HG02623 (cell line): ENCODE data around the gene COL20A1.
"Not testable (repeated sequence)": the region's sequence is repeated elsewhere in the genome, so short reads cannot be mapped to it uniquely, and the experiment has no call there.

Experiments used
- ATAC-seq: cut with Tn5 transposase; IDR thresholded peaks from one replicate; pipeline ENCODE4 v1.9.1; 2021; ENCODE audit warnings: moderate library complexity; ENCODE audit not compliant: unreplicated experiment

The COL20A1 gene

GRCh38 chr20:63290136-63290676 is 2.8 kb upstream of the COL20A1 start:
- ATAC-seq = no peak

GRCh38 chr20:63290677-63291472 is 2.1 kb upstream of the COL20A1 start:
- no peak for ATAC-seq

- no peak for ATAC-seq
Measured at GRCh38 chr20:63291811-63292210, 1.2 kb upstream of the COL20A1 start.

DNA sequence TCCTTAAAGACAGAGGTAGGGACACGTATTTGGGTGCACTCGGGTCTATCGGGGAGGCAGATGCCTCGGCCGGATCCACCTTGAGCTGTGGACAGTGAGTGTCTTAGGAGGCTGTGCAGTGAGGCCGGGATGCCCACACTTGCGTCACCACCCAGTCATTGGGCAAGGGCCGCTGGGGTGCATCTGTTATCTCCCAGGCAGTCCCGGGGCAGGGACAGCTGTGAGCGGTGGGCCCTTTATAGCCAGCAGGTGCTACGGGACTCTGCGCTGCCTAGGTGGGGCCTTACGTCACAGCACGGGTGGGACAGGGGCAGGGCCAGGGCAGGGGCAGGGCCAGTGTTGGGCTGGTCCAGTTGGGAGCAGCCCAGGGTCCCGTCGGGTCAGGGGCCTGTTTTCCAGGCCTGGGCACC is 689 bp upstream of the COL20A1 start:
- ATAC-seq = no peak

DNA sequence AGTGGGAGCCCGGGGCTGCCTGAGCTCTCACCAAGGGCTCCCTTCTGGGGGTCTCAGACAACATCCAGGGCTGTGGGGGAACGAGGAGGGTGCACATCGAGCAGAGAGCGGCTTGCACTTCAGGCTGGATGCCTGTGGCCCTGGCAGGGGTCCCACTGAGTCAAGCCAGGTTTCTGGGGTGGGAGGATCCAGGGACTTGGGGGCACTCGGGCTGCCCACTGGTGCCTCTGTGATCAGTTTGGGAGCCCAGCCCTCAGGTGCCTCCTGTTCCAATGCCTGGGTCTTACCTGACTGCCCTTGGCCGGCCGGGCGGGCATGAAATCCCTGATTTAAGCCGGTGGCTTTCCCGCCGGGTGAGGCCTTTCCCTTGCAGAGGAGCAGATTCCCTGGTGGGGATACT is 470 bp downstream of the COL20A1 start:
- no peak for ATAC-seq

DNA sequence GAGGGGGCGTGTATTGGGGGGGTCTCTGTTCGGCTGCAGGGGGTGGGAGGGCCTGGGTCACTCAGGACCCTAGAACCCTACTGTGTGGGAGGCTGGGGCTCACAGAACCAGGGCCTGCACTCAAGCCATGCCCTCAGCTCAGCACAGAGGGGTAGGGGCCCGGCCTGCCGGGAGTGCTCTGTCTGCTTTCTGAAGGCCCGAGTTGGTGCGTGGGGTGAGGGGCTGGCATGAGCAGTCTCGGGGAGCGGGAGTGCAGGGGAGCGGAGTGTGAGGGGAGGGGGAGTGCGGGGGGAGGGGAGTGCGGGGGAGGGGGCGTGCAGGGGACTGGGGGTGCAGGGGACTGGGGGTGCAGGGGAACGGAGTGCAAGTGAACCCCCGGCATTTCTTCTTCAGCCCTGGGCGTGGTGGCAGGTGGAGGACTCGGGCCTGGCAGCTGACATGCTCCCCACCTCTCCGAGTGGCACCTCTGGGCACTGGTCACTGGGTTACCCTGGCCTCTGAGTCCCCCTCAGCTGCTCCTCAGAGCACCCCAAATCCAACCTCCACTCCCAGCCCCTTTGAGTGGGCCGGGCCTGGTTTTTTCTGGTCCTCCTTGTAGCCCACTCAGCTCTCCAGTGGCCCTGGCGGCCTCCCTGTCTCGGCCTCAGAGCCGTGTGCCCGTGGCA is 1.0 kb downstream of the COL20A1 start:
- no peak for ATAC-seq

- no peak for ATAC-seq
Measured at GRCh38 chr20:63294536-63294900, 1.5 kb downstream of the COL20A1 start.

DNA sequence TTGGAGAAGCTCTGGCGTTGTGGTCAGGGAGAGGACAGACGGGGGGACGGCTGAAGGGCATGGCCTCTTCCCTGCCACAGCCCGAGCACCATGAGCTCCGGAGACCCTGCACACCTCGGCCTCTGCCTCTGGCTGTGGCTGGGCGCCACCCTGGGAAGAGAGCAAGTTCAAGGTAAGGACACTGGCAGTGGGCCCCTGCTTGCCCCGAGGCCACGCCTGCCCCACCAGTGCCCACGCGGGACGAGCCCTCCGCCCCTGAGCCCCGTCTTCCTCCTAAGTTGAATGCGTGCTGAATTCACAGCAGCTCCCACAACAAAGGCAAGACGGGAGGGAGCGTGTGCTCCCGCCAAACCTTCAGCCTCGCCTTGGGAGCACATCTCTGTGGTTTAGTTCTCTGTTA is 2.0 kb downstream of the COL20A1 start:
- no peak for ATAC-seq

DNA sequence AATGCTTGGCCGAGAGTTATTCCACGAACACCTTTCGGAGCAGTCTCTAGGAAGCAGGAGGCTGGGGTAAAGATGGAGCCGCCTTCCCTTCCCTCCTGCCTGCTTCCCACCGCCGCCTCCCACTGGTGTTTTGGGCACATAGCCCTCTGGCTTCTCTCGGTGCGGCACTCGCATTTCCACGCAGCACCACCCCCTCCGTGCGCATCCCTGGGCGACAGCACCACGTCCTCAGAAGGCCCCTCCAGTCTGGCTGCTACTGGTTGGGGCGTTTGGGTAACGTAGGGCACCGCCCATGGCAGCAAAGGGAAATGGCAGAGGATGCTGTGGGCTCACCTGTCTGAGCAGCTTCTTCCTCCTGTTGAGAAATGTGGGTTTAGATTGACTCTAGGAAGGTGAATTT is 2.4 kb downstream of the COL20A1 start:
- ATAC-seq = no peak

DNA sequence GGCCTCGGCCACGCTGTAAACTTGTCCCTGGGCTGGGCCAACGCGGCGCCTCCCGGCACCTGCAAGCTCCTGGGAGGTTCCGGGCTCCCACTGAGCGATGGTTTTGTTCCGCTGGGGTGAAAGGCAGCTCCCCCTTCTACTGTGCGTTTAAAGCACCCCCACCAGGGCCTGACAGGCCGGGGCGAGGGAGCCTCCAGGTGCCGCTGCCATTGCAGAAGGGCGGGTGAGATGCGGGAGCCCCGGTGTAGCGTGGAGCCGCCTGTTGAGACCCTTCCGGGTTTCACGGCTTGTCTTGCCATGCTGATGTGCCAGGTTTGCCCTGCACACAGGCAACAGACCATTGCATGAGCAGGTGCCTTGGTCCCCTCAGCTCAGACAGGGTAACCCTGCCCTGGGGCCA is 2.9 kb downstream of the COL20A1 start:
- ATAC-seq = no peak

DNA sequence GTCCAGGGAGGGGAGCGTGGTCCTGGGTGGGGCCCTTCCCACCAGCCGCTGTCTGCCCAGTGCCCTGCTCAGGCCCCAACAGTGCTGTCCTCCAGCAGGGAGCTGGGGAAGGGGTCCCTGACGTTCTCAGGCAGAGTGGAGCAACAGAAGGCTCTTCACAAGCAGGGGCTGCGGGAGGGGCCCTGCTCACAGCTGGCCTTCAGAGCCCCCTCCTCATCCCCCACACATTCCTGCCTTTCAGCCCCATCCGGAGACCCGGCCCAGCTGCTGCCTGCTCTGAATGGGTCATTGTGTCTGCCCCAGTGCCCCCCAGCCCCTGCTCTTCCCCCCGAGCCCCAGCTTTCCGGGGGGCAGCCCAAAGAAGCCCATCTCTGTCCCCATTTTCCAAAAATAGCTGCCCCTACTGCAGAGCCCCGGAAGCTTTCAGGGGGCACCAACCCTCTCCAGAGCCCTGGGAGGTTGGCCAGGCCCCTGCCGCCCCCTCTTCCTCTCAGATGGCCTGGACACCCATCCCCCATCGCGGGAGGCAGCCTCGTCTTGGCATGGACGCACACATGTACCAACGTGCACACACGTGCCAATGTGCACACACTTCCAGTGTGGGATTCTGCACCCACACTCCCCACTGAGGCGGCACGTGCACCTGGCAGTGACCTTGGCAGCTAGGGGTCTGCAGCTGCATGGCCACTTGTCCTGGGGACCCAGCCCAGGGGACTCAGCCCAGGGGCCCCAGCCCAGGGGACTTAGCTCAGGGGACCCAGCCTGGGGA is 3.7 kb downstream of the COL20A1 start:
- no peak for ATAC-seq

- ATAC-seq = no peak
Measured at GRCh38 chr20:63297371-63297781, 4.4 kb downstream of the COL20A1 start.

DNA sequence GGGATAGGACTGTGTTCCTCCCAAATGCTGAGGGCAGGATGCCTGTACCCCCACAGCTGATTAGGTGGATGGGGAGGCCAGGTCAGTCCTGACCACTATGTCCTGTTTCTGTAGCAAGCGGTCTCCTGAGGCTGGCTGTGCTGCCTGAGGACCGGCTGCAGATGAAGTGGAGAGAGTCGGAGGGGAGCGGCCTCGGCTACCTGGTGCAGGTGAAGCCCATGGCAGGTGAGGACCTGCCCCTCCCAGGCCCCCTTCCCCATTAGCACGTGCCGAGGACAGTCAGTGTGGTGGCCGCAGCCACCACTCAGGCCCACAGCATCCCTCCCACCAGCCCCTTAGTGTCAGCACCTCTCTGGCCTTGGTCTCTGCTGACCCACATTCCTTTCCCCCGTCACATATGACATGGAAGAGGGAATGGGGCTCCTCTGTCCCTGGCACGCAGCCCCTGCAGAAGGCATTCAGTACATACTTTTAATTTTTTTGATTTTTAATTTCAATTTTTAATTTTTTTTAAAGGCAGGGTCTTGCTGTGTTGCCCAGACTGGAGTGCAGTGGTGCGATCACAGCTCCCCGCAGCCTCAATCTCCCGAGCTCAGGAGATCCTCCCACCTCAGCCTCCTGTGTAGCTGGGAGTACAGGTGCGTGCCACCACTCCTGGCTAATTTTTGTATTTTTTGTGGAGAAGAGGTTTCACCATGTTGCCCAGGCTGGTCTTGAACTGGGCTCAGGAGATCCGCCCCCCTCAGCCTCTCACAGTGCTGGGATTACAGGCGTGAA is 5.0 kb downstream of the COL20A1 start:
- ATAC-seq = no peak

GRCh38 chr20:63298731-63299312 is 5.8 kb downstream of the COL20A1 start:
- no peak for ATAC-seq

- no peak for ATAC-seq
Measured at GRCh38 chr20:63301671-63302070, 8.7 kb downstream of the COL20A1 start.

DNA sequence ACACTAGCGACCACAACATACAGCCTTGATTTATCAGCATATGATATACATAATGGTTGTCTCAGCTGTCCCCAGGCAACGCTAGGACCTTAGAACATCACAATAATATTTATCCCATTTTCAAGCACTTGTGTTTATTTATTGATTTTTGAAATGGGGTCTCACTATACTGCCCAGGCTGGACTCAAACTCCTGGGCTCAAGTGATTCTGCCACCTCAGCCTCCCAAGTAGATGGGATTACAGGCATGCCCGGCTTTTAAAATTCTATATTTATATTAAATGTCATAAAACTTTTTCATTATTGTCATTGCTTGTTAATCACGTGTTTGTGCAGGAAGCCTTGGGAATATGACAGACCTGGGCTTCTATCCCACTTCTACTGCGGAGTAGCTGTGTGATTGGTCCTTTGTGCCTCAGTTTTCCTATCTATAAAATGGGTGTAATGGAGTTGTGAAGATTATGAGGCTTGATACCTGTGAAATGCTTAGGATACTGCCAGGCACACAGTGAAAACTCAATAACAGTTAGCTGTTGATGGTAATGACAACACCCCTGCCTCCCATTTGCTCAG is 10.2 kb downstream of the COL20A1 start:
- no peak for ATAC-seq

DNA sequence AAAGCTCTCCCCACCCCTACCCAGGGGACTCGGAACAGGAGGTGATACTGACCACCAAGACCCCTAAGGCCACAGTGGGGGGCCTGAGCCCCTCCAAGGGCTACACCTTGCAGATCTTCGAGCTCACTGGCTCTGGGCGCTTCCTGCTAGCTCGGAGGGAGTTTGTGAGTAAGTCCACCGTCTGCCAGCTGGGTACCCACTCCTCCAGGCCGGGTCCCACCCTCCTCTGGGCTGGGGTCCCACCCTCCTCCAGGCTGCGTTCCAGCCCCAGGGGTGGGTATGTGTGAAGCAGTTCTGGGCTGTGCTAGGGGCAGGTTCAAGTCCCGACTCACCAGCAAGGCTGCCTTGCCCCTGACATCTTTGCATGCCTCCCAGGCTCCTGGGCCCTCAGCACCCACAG is 12.4 kb downstream of the COL20A1 start:
- no peak for ATAC-seq

- ATAC-seq = not testable (repeated sequence)
Measured at GRCh38 chr20:63305933-63306672, 13.1 kb downstream of the COL20A1 start.
